OCI-LY7 (cell line): ENCODE results near the gene LMOD3.

ENCODE experiments used
- CTCF ChIP-seq: fragments of 200-600 bp; sonication (generic); conservative IDR thresholded peaks from 2 replicates; pipeline ENCODE4 v1.5.1; 2014; ENCODE audit warnings: mild to moderate bottlenecking, antibody characterized with exemption, low read length, moderate library complexity, mixed read lengths
- EZH2phosphoT487 ChIP-seq: fragments of 200-600 bp; sonication (generic); IDR thresholded peaks from 2 replicates; pipeline ENCODE4 v1.6.1; 2018; ENCODE audit warnings: low read depth, borderline replicate concordance, mild to moderate bottlenecking, mixed run types, antibody characterized with exemption, low read length, moderate library complexity, mixed read lengths

DNA sequence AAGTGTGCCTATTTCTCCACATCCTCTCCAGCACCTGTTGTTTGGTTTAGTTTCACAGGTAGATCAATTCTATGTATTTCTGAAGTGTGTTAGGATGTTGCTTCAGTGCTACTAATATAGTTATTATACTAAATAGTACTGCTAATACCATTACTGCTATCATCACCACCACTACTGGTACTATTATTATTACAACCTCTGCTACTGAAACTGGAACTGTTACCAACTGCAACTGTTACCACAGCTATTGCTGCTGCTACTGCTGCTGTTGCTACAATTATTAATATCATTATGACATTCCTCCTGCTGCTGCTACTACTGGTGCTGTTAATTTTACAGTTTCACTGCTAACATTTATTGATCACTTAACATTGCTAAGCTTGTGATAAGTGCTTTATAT lies 8.3 kb upstream of the LMOD3 start:
- TF ChIP-seq CTCF: no peak
- TF ChIP-seq EZH2phosphoT487: no peak
